Stimulated activated CD8-positive, alpha-beta memory T cell treated with anti-CD3 and anti-CD28 coated beads, Interleukin-2, amount 100 ng/mL, for 48 hours (primary cell): ENCODE results near the gene ARHGAP15.

Experiments used
- DNase-seq, 2 donors: peaks; one replicate each; pipeline ENCODE4 v3.0.0-alpha.2; 2020; ENCODE audit warnings: low read depth in 2 of 2

Gene ARHGAP15

GRCh38 chr2:143623231-143623908, 494.2 kb downstream of the ARHGAP15 start:
- no peak for DNase-seq

GRCh38 chr2:143623909-143624260, 494.7 kb downstream of the ARHGAP15 start:
- no peak for DNase-seq

GRCh38 chr2:143629340-143629739, 500.1 kb downstream of the ARHGAP15 start:
- DNase-seq = no peak

- no peak for DNase-seq
Measured at GRCh38 chr2:143632751-143633374, 503.6 kb downstream of the ARHGAP15 start.

- no peak for DNase-seq
Measured at GRCh38 chr2:143633419-143633818, 504.2 kb downstream of the ARHGAP15 start.

GRCh38 chr2:143635302-143635701, 506.1 kb downstream of the ARHGAP15 start:
- DNase-seq = no peak

- DNase-seq = no peak
Measured at GRCh38 chr2:143635936-143636335, 506.7 kb downstream of the ARHGAP15 start.

GRCh38 chr2:143640826-143641225, 511.6 kb downstream of the ARHGAP15 start:
- DNase-seq = no peak

GRCh38 chr2:143645921-143646645, 516.9 kb downstream of the ARHGAP15 start:
- no peak for DNase-seq

GRCh38 chr2:143649226-143649740, 520.1 kb downstream of the ARHGAP15 start:
- no peak for DNase-seq

- no peak for DNase-seq
Measured at GRCh38 chr2:143652692-143653091, 523.5 kb downstream of the ARHGAP15 start.

GRCh38 chr2:143668234-143668633, 539.0 kb downstream of the ARHGAP15 start:
- DNase-seq = no peak

- no peak for DNase-seq
Measured at GRCh38 chr2:143674051-143674450, 544.8 kb downstream of the ARHGAP15 start.

- DNase-seq = no peak
Measured at GRCh38 chr2:143675021-143675420, 545.8 kb downstream of the ARHGAP15 start.

- no peak for DNase-seq
Measured at GRCh38 chr2:143679617-143680016, 550.4 kb downstream of the ARHGAP15 start.

GRCh38 chr2:143680885-143681405, 551.7 kb downstream of the ARHGAP15 start:
- DNase-seq = no peak

- DNase-seq = no peak
Measured at GRCh38 chr2:143682436-143683055, 553.3 kb downstream of the ARHGAP15 start.

GRCh38 chr2:143683977-143684376, 554.8 kb downstream of the ARHGAP15 start:
- DNase-seq = no peak

- DNase-seq = no peak
Measured at GRCh38 chr2:143684551-143685320, 555.5 kb downstream of the ARHGAP15 start.

- DNase-seq = no peak
Measured at GRCh38 chr2:143685421-143686078, 556.3 kb downstream of the ARHGAP15 start.
